Mammary epithelial cell (primary cell): ENCODE results near the gene SERPINB8.

Source experiments
- CTCF ChIP-seq, 2 donors: IDR thresholded peaks in 1 of 2; conservative IDR thresholded peaks in 1 of 2; 2 replicates each; pipeline ENCODE4 v1.5.1; 2011 to 2012; ENCODE audit warnings: inconsistent platforms in 2 of 2, low read length in 2 of 2, mild to moderate bottlenecking in 2 of 2, control low read depth in 1 of 2, low read depth in 1 of 2; ENCODE audit not compliant: insufficient read depth in 1 of 2; ENCODE audit errors: extremely low read depth in 1 of 2
- EZH2 ChIP-seq: IDR thresholded peaks from 2 replicates; pipeline ENCODE4 v1.6.1; 2012; ENCODE audit warnings: low read length, inconsistent platforms, borderline replicate concordance

GRCh38 chr18:63949068-63949737 is 20.7 kb upstream of the SERPINB8 start, which contains the start of gene HMSD:
- TF ChIP-seq CTCF (conservative IDR thresholded peaks at IDR 0.05 in 1 of 2, IDR thresholded peaks at IDR 0.05 in 1 of 2; ENCODE audit: extremely low read depth in 1 of 2, insufficient read depth in 1 of 2, low read depth in 1 of 2, low read length in 2 of 2), result peak in 1 of 2 donors; percentile 58
- TF ChIP-seq EZH2, result no peak
